Measurements from ENCODE around the gene SSR1. TPM values are rescaled to one million over a fixed set of nuclear protein-coding genes. Genes with fewer than 3 reads are reported as not detected.
A peak's percentile ranks its signal among the peaks of the same experiment; 100 is the strongest.

The SSR1 gene
- total RNA-seq, 1 experiment from 2014 or later, result 102 TPM

GRCh38 chr6:7235712-7236305 is 77.2 kb downstream of the SSR1 start:
- no peaks in the 10 kb centered on the region for H3K27me3 ChIP-seq (ENCODE audit: insufficient read depth, low read length)
- no peak for DNase-seq
- TF ChIP-seq, protein P1, sequence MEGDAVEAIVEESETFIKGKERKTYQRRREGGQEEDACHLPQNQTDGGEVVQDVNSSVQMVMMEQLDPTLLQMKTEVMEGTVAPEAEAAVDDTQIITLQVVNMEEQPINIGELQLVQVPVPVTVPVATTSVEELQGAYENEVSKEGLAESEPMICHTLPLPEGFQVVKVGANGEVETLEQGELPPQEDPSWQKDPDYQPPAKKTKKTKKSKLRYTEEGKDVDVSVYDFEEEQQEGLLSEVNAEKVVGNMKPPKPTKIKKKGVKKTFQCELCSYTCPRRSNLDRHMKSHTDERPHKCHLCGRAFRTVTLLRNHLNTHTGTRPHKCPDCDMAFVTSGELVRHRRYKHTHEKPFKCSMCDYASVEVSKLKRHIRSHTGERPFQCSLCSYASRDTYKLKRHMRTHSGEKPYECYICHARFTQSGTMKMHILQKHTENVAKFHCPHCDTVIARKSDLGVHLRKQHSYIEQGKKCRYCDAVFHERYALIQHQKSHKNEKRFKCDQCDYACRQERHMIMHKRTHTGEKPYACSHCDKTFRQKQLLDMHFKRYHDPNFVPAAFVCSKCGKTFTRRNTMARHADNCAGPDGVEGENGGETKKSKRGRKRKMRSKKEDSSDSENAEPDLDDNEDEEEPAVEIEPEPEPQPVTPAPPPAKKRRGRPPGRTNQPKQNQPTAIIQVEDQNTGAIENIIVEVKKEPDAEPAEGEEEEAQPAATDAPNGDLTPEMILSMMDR (conservative IDR thresholded peaks at IDR 0.05), result no peak
- H2BK5ac ChIP-seq (ENCODE audit: insufficient read length, low read length), result no peak overlapping the region
- no peak overlapping the region for H3K4ac ChIP-seq (ENCODE audit: low read depth, low read length)
- H3K4me2 ChIP-seq (ENCODE audit: insufficient read depth, insufficient read length, low read length), result no peak overlapping the region
- no peak overlapping the region for H3K23ac ChIP-seq (ENCODE audit: insufficient read length, low read depth, low read length)
- H4K8ac ChIP-seq (replicated peaks; ENCODE audit: insufficient read length, low read depth, low read length), result no peak overlapping the region
- no CpG with 5 or more reads among the region's 9 CpGs for WGBS (ENCODE audit: extremely low coverage, insufficient read length, low lambda C conversion rate)
- no peaks in the 10 kb centered on the region for H4K20me1 ChIP-seq (ENCODE audit: control insufficient read depth, insufficient read depth, insufficient read length)
- no peaks in the 10 kb centered on the region for H3K9me3 ChIP-seq (ENCODE audit: control insufficient read depth, low read depth, low read length)
- no peak overlapping the region for H2AK5ac ChIP-seq (ENCODE audit: insufficient read length, low read length)
- H4K5ac ChIP-seq (ENCODE audit: insufficient read length, low read depth, low read length), result no peak overlapping the region
- no peaks in the 10 kb centered on the region for H3K79me2 ChIP-seq (ENCODE audit: insufficient read depth, low read length)
- no peak overlapping the region for H3K18ac ChIP-seq (ENCODE audit: insufficient read length, low read depth, low read length)
- no peak overlapping the region for H2BK120ac ChIP-seq (ENCODE audit: low read depth, low read length, poor library complexity, severe bottlenecking)
- H2BK20ac ChIP-seq (ENCODE audit: low read depth, low read length, poor library complexity, severe bottlenecking), result no peak overlapping the region
- Mint-ChIP-seq H3K9me3 (no peaks in the 10 kb centered on the region), H3K4me1 (peaks cover 11 to 14% of the 10 kb centered on the region in 2 experiments), H3K4me3 (no peak overlapping the region), H3K27ac (peak overlapping the region in 2 of 3 experiments; percentile 39 to 65; a peak in 3 of 7 replicates), H3K27me3 (ENCODE audit: low read depth) (no peaks in the 10 kb centered on the region), H3K36me3 (ENCODE audit: insufficient read depth in 1 of 3, low read depth in 3 of 3) (peaks cover 2 to 21% (median 19%) of the 10 kb centered on the region in 3 experiments)
- H2AFZ ChIP-seq (ENCODE audit: low read length), result no peak overlapping the region
- no peaks in the 10 kb centered on the region for H3K79me1 ChIP-seq (ENCODE audit: insufficient read depth, low read depth, low read length, poor library complexity, severe bottlenecking)
- no peak overlapping the region for H3K27ac ChIP-seq (ENCODE audit: insufficient read length, low read depth, low read length)
- H3T11ph ChIP-seq (ENCODE audit: low read length), result no peak overlapping the region
- no peak overlapping the region for H3K56ac ChIP-seq (ENCODE audit: insufficient read length, low read depth, low read length)
- H2BK12ac ChIP-seq (ENCODE audit: insufficient read length, low read depth, low read length), result no peak overlapping the region
- no peak overlapping the region for H2BK15ac ChIP-seq (ENCODE audit: low read depth, low read length)
- no peak overlapping the region for H4K91ac ChIP-seq (ENCODE audit: insufficient read length, low read depth, low read length)
- H3K4me1 ChIP-seq (ENCODE audit: insufficient read depth, low read length), result no peaks in the 10 kb centered on the region
- H3K14ac ChIP-seq (ENCODE audit: insufficient read depth, low read length), result no peak overlapping the region
- H3K23me2 ChIP-seq (ENCODE audit: insufficient read length, low read depth, low read length, poor library complexity, severe bottlenecking), result no peaks in the 10 kb centered on the region
- H3K9ac ChIP-seq (ENCODE audit: extremely low read depth, insufficient read length, low read length), result no peak overlapping the region

Data from H9 (cell line).